Measurements from ENCODE around the gene CPNE5. TPM values are rescaled to one million over a fixed set of nuclear protein-coding genes. Genes with fewer than 3 reads are reported as not detected.
"Not testable (repeated sequence)": the region's sequence is repeated elsewhere in the genome, so short reads cannot be mapped to it uniquely, and the experiment has no call there.

CPNE5 gene
- total RNA-seq, 1 donor from 2014 or later: 2.7 TPM

- intact Hi-C loops (cut with micrococcal nuclease): no loop called here
Observed at GRCh38 chr6:36817176-36817817, 21.9 kb downstream of the CPNE5 start.

- intact Hi-C loops (cut with micrococcal nuclease): no loop called here
Observed at GRCh38 chr6:36815962-36816735, 23.1 kb downstream of the CPNE5 start.

GRCh38 chr6:36814249-36814648 lies 25.0 kb downstream of the CPNE5 start:
- intact Hi-C loops (cut with micrococcal nuclease): no loop called here

GRCh38 chr6:36813526-36813925 lies 25.7 kb downstream of the CPNE5 start:
- intact Hi-C loops (cut with micrococcal nuclease): no loop called here

GRCh38 chr6:36813047-36813446 lies 26.2 kb downstream of the CPNE5 start:
- intact Hi-C loops (cut with micrococcal nuclease): not testable (repeated sequence)

- intact Hi-C loops (cut with micrococcal nuclease): no loop called here
Observed at GRCh38 chr6:36809941-36810803, 29.1 kb downstream of the CPNE5 start.

- intact Hi-C loops (cut with micrococcal nuclease): no loop called here
Observed at GRCh38 chr6:36809156-36809555, 30.1 kb downstream of the CPNE5 start.

GRCh38 chr6:36808634-36809033 lies 30.6 kb downstream of the CPNE5 start:
- intact Hi-C loops (cut with micrococcal nuclease): no loop called here

GRCh38 chr6:36807750-36808149 lies 31.5 kb downstream of the CPNE5 start:
- intact Hi-C loops (cut with micrococcal nuclease): no loop called here

- intact Hi-C loops (cut with micrococcal nuclease): no loop called here
Observed at GRCh38 chr6:36807143-36807542, 32.1 kb downstream of the CPNE5 start.

GRCh38 chr6:36805917-36806316 lies 33.3 kb downstream of the CPNE5 start:
- intact Hi-C loops (cut with micrococcal nuclease): no loop called here

GRCh38 chr6:36805096-36805797 lies 34.0 kb downstream of the CPNE5 start:
- intact Hi-C loops (cut with micrococcal nuclease): no loop called here

GRCh38 chr6:36804563-36804962 lies 34.7 kb downstream of the CPNE5 start:
- intact Hi-C loops (cut with micrococcal nuclease): no loop called here

GRCh38 chr6:36803908-36804307 lies 35.3 kb downstream of the CPNE5 start:
- intact Hi-C loops (cut with micrococcal nuclease): no loop called here

- intact Hi-C loops (cut with micrococcal nuclease): no loop called here
Observed at GRCh38 chr6:36803482-36803881, 35.8 kb downstream of the CPNE5 start.

- intact Hi-C loops (cut with micrococcal nuclease): no loop called here
Observed at GRCh38 chr6:36800223-36801076, 38.8 kb downstream of the CPNE5 start.

- intact Hi-C loops (cut with micrococcal nuclease): no loop called here
Observed at GRCh38 chr6:36798852-36799251, 40.4 kb downstream of the CPNE5 start.

GRCh38 chr6:36797653-36798052 lies 41.6 kb downstream of the CPNE5 start:
- intact Hi-C loops (cut with micrococcal nuclease): no loop called here

GRCh38 chr6:36797055-36797454 lies 42.2 kb downstream of the CPNE5 start:
- intact Hi-C loops (cut with micrococcal nuclease): no loop called here

GRCh38 chr6:36794713-36795065 lies 44.6 kb downstream of the CPNE5 start:
- intact Hi-C loops (cut with micrococcal nuclease): no loop called here
